Measurements from ENCODE around the gene THSD4. TPM values are rescaled to one million over a fixed set of nuclear protein-coding genes. Genes with fewer than 3 reads are reported as not detected.
A peak's percentile ranks its signal among the peaks of the same experiment; 100 is the strongest.

The THSD4 gene
- polyA plus RNA-seq, 2 of the 4 experiments (the other 2 are of a cell fraction) = 15.8 to 40.7 TPM

DNA sequence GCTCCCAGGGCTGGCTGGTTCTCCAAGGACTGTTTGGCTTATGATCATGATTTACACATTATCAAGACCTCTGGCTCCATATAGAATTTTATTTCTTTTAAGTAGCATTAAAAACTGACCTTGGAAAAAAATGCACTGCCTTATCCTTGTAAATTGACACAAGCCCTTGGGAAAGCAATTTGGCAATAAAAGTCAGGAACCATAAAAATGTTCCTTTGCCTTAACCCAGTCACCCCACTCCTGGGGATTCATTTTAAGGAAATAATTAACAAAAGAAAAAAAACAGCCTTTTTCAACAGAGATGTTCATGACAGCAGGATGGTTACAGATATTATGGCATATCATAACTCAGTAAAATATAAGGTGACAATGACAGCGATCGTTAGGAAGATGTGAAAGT is 643.4 kb downstream of the THSD4 start:
- H3K4me2 ChIP-seq = no peak overlapping the region
- ATAC-seq (no peak), FAIRE-seq (peak; percentile 59), DNase-seq (ENCODE audit: low read depth in 1 of 2, low spot score in 1 of 2) (no peak)
- H3K4me1 ChIP-seq = peaks cover 13% of the 10 kb centered on the region
- no peak overlapping the region; a peak in 1 of 6 replicates for H3K27ac ChIP-seq
- H3K9me3 ChIP-seq = peaks cover 42% of the 10 kb centered on the region
- H3K4me3 ChIP-seq = no peak overlapping the region
- WGBS (ENCODE audit: missing lambda C conversion rate) = 90% methylated on average over 2 of the region's 2 CpGs
- TF ChIP-seq GATA3 (IDR thresholded peaks at IDR 0.05; ENCODE audit: borderline replicate concordance) = no peak
- no peak for TF ChIP-seq JUN (IDR thresholded peaks at IDR 0.05)
- TF ChIP-seq MYC (IDR thresholded peaks at IDR 0.05; ENCODE audit: borderline replicate concordance, low read length) = no peak
- TF ChIP-seq, protein P1, sequence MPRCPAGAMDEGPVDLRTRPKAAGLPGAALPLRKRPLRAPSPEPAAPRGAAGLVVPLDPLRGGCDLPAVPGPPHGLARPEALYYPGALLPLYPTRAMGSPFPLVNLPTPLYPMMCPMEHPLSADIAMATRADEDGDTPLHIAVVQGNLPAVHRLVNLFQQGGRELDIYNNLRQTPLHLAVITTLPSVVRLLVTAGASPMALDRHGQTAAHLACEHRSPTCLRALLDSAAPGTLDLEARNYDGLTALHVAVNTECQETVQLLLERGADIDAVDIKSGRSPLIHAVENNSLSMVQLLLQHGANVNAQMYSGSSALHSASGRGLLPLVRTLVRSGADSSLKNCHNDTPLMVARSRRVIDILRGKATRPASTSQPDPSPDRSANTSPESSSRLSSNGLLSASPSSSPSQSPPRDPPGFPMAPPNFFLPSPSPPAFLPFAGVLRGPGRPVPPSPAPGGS (IDR thresholded peaks at IDR 0.05) = no peak
- TF ChIP-seq POLR2AphosphoS2 (conservative IDR thresholded peaks at IDR 0.05; ENCODE audit: low read length) = no peak
- TF ChIP-seq CHD4 (IDR thresholded peaks at IDR 0.05; ENCODE audit: borderline replicate concordance) = no peak
- no peak for TF ChIP-seq ESRRA (IDR thresholded peaks at IDR 0.05; ENCODE audit: borderline replicate concordance, low read length)
- TF ChIP-seq HEYL (CRISPR knock-in tag; IDR thresholded peaks at IDR 0.05) = no peak
- TF ChIP-seq SREBF2 (IDR thresholded peaks at IDR 0.05) = no peak
- TF ChIP-seq, protein P2, sequence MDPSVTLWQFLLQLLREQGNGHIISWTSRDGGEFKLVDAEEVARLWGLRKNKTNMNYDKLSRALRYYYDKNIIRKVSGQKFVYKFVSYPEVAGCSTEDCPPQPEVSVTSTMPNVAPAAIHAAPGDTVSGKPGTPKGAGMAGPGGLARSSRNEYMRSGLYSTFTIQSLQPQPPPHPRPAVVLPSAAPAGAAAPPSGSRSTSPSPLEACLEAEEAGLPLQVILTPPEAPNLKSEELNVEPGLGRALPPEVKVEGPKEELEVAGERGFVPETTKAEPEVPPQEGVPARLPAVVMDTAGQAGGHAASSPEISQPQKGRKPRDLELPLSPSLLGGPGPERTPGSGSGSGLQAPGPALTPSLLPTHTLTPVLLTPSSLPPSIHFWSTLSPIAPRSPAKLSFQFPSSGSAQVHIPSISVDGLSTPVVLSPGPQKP (IDR thresholded peaks at IDR 0.05; ENCODE audit: low read depth, low read length) = no peak
- TF ChIP-seq, protein P3, sequence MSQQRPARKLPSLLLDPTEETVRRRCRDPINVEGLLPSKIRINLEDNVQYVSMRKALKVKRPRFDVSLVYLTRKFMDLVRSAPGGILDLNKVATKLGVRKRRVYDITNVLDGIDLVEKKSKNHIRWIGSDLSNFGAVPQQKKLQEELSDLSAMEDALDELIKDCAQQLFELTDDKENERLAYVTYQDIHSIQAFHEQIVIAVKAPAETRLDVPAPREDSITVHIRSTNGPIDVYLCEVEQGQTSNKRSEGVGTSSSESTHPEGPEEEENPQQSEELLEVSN (IDR thresholded peaks at IDR 0.05; ENCODE audit: borderline replicate concordance, low read depth) = no peak
- no peak for TF ChIP-seq FOSB (CRISPR knock-in tag; IDR thresholded peaks at IDR 0.05)
- TF ChIP-seq FOXS1 (CRISPR knock-in tag; IDR thresholded peaks at IDR 0.05) = no peak
- no peak for TF ChIP-seq BHLHE40 (IDR thresholded peaks at IDR 0.05; ENCODE audit: low read depth, low read length)
- TF ChIP-seq ZNF302 (CRISPR knock-in tag; IDR thresholded peaks at IDR 0.05) = no peak
- TF ChIP-seq CHD2 (IDR thresholded peaks at IDR 0.05; ENCODE audit: low read length, partially characterized antibody) = no peak
- TF ChIP-seq CEBPB (IDR thresholded peaks at IDR 0.05) = no peak
- ChIA-PET CTCF (interaction anchor here (1.0 to 20.8 kb wide), 4 partner anchors 20 to 44 kb away, joined by 3 to 522 read pairs (median 9); no protein-coding TSS in a partner anchor), POLR2A (no interaction called here)

DNA sequence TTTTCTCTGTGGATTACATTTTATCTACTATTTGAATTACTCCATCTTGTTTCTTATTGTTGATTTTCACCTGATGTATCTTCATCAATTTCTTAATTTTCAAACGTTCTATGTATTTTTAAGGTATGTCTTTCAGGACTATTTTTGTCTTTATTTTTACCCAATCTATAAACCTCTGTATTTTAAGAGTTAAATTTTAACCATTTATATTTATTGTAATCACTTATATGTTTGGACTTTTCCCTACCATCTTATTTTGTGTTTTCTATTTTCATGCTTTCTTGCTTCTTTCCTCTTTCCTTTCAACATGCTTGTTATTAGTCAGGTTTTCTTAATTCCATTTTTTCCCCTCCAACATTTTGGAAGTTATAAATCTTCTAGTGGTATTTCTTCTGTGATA is 645.6 kb downstream of the THSD4 start:
- CTCF ChIA-PET = interaction anchor here (1.0 to 2.4 kb wide), 6 partner anchors 9 to 395 kb away, joined by 3 to 20 read pairs (median 6); no protein-coding TSS in a partner anchor
- no peak for DNase-seq (ENCODE audit: low read depth in 1 of 2, low spot score in 1 of 2)
- Histone ChIP-seq H3K4me2 (no peak overlapping the region), H3K4me1 (peaks cover 9% of the 10 kb centered on the region), H3K27ac (peak overlapping the region in 1 of 2 experiments; percentile 31; a peak in 1 of 6 replicates), H3K9me3 (peaks cover 20% of the 10 kb centered on the region), H3K4me3 (no peak overlapping the region)
- TF ChIP-seq KDM5A (IDR thresholded peaks at IDR 0.05) = no peak
- TF ChIP-seq, protein P1 (IDR thresholded peaks at IDR 0.05) = no peak
- TF ChIP-seq, protein P4, sequence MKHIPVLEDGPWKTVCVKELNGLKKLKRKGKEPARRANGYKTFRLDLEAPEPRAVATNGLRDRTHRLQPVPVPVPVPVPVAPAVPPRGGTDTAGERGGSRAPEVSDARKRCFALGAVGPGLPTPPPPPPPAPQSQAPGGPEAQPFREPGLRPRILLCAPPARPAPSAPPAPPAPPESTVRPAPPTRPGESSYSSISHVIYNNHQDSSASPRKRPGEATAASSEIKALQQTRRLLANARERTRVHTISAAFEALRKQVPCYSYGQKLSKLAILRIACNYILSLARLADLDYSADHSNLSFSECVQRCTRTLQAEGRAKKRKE (CRISPR knock-in tag; IDR thresholded peaks at IDR 0.05; ENCODE audit: low read depth) = no peak
- TF ChIP-seq CHD4 (IDR thresholded peaks at IDR 0.05; ENCODE audit: borderline replicate concordance) = no peak
- no peak for TF ChIP-seq NR3C1 (IDR thresholded peaks at IDR 0.05)
- TF ChIP-seq, protein P5, sequence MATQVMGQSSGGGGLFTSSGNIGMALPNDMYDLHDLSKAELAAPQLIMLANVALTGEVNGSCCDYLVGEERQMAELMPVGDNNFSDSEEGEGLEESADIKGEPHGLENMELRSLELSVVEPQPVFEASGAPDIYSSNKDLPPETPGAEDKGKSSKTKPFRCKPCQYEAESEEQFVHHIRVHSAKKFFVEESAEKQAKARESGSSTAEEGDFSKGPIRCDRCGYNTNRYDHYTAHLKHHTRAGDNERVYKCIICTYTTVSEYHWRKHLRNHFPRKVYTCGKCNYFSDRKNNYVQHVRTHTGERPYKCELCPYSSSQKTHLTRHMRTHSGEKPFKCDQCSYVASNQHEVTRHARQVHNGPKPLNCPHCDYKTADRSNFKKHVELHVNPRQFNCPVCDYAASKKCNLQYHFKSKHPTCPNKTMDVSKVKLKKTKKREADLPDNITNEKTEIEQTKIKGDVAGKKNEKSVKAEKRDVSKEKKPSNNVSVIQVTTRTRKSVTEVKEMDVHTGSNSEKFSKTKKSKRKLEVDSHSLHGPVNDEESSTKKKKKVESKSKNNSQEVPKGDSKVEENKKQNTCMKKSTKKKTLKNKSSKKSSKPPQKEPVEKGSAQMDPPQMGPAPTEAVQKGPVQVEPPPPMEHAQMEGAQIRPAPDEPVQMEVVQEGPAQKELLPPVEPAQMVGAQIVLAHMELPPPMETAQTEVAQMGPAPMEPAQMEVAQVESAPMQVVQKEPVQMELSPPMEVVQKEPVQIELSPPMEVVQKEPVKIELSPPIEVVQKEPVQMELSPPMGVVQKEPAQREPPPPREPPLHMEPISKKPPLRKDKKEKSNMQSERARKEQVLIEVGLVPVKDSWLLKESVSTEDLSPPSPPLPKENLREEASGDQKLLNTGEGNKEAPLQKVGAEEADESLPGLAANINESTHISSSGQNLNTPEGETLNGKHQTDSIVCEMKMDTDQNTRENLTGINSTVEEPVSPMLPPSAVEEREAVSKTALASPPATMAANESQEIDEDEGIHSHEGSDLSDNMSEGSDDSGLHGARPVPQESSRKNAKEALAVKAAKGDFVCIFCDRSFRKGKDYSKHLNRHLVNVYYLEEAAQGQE (IDR thresholded peaks at IDR 0.05) = no peak
- no peak for TF ChIP-seq ZNF302 (CRISPR knock-in tag; IDR thresholded peaks at IDR 0.05)
- no peak for TF ChIP-seq FOXS1 (CRISPR knock-in tag; IDR thresholded peaks at IDR 0.05)
- TF ChIP-seq RCOR1 (IDR thresholded peaks at IDR 0.05; ENCODE audit: low read depth, low read length) = no peak
- TF ChIP-seq RFX5 (IDR thresholded peaks at IDR 0.05) = no peak
- TF ChIP-seq ZC3H11A (IDR thresholded peaks at IDR 0.05) = no peak
- no peak for TF ChIP-seq EHMT2 (IDR thresholded peaks at IDR 0.05; ENCODE audit: low read depth)
- no peak for TF ChIP-seq CBX8 (IDR thresholded peaks at IDR 0.05)
- POLR2A ChIA-PET = no interaction called here
- 78% methylated on average over 1 of the region's 1 CpG for WGBS (ENCODE audit: missing lambda C conversion rate)
- ATAC-seq = no peak
- FAIRE-seq = no peak

All from A549 (cell line).